ENCODE measurements around the gene B3GAT1.

Gene B3GAT1

DNA sequence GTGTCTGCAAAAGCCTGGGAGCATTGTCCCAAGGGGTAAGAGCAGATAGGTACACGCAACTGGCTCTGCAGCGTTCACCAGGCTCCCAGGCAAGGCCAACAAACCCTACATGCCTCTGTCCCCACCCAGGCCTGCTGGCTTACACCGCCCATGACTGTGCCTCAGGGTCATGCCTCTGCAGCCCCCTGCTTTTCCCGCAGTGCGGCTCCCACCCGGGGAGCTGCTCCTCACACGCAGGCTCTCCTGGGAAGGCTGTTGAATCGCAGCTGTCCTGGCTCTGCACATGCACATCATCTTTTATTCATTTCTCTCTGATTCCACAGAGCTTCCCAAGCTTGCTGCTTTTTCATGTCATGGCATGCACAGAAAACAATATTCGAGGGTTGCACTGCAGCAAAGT is 29.2 kb upstream of the B3GAT1 start:
- no peak for DNase-seq (ENCODE audit: low read depth)

DNA sequence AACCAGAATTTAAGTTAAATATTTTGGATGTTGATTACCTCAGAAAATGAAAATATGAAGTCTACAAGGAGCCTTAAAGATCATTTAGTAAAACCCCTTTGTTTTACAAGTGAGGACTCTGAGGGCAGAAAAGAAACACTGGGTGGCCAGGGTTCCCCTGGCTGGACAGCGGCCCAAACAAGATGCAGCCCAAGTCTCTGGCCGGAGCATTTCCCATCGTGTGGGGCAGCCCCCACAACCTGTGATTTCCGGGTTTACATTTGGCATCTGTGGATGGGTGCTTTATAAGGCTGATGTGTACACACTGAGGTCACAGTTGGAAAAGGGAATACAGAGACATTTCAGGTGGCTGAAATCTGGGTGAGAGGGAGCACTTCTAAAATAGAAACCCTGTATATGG is 28.8 kb upstream of the B3GAT1 start:
- DNase-seq (ENCODE audit: low read depth), result no peak

DNA sequence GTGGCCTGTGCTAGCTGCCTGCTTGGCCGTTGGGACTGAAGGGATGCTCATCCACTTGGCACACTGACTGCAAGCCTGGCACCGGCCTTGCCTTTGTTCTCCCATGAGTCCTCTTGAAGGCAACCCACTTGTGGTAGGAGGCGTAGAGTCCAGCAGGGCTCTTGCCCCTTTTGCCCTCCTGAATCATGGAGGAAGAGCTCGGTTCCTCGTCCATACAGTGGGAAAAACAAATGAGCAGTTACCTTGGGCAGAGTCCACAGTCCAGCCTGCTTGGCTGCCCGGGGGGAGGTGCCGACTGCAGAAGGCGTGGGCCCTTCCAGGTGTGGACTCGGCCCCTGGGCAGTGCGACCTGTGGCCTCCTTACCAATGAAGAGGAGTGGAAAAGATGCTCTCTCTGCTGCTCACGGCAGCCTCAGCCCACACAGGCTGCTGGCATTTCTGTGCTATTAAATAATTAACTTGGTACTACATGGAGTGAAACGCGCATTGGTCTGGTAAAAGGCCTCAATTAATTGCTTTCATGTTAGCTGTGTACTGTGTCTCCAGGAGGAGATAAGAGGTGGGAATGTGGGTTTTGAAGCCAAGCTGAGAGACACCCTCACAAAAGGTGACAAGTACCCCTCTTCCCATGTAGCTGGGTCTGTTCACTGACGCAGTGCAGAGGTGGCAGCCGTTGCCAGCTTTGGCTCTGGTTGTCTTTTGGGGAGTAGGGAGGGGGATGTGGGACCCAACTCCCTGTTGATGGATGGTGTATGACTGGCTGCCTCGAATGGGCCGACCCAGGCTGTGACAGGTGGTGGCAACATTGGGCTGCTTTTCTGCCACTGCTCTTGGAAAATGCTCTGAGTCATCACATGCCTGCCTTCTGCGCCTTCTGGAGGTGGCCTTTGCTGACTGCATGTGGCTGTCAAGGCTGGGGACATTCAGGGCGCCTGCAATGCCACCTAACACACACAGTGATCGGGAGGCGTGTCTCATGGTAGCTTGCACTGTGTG is 26.8 kb upstream of the B3GAT1 start:
- DNase-seq (ENCODE audit: low read depth), result no peak

DNA sequence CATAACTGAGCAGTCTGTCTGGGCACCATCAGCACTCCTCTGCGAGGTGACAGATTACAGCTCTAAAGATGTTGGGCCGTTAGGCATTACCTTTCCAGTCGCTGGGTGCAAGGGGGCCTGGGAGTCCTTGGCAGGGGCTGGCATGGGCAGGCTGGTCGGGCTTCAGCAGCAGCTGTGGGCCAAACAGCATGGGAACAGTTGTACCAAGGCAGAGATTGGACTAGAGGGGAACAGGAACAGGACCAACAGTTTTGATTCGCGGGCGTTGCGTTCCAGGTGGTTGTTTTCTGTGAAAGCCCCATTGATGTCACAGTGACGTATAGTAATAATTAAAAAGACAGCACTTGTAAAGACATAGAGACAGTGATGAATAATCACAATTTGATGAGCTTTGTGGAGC is 25.8 kb upstream of the B3GAT1 start:
- DNase-seq (ENCODE audit: low read depth), result no peak

DNA sequence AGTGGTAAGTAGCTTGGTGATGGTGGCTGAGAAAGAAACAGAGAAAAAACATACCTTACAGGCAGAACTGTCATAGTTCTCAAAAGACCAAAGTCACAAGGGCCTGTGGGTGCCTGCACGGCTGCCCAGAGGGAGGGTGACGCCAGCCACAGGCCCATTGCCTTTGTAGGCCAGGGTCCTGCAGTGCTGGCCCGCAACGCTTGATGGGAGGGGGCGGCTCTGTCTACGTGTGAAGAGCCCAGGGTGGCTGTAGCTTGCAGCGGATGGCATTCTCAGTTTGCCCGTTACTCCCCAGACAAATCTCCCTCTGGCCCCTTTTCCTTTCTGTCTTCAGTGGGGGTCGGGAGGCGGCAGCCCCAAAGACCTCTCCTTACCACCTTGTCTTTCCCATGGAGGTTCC is 24.7 kb upstream of the B3GAT1 start:
- no peak for DNase-seq (ENCODE audit: low read depth)

DNA sequence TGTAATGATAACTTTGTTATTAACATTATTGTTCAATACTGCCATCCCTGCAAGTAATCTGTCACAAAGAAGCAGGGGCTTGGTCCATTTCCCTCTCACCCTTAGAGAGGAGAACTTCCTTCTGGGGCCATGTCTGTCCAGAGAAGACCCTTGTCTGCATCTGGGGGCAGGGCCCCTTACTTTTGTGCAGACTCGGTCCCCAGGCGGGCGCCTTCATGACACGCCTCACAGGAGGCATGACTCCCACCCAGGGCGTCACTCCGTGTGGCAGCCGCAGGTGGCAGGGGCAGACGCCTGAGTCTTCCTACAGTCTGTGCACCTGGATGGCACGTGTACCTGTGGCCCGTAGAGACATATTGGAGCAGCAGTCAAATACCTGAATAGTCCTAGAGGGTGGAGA is 21.8 kb upstream of the B3GAT1 start:
- DNase-seq (ENCODE audit: low read depth), result no peak

DNA sequence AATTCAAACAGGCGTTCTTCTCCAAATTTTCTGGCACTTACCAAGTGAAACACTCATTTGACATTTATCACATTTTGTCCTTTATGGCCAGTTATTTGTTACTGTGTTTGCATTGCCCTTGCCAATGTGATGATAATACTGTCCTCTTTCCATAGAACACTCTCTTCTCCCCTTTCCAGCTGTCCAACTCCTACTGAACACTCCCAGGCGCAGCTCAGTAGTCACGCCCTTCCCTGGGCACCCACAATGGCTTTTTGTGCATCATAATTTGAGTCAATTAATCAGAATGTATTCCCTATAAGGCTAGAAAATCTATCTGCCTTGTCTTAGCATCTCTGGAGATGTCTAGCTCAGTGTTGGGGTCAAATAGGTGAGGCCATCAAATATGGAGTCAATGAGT is 21.2 kb upstream of the B3GAT1 start:
- no peak for DNase-seq (ENCODE audit: low read depth)

DNA sequence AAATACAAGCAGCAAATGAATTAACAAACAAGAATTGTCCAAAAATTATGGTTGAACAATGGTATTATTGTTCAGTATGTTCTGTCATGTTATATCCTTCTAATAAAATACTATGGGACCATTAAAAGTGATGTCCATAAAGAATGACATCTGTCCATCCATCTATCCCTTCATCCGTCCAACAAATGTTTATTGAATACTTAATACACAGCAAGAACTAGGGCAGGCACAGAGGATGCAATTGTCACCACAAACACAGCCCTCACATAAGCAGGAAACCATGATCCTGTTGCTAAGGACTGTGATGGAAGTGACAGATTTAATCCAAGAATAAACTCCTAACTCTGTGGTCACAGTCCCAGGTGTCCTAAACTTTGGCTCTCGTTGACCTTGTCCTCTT is 20.7 kb upstream of the B3GAT1 start:
- DNase-seq (ENCODE audit: low read depth), result no peak

DNA sequence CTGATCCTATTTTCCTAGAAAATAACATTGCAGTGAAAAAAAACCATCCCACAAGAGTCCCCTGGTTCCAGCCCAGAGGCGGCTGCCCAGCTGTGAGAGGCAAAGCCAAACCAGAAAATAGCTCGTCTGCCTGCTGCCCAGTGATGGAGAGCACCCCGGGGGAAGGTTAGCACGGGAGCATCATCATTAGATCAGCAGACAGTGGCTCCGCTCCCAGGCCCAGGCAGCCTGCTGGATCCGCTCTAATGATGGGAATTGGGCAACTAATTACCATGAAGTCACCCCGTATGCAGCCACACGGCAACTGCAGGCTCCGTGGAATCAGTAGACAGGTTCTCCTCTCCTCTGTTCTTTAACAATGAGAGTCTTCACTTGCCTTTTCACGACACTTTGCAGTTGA is 17.1 kb upstream of the B3GAT1 start:
- no peak for DNase-seq (ENCODE audit: low read depth)

DNA sequence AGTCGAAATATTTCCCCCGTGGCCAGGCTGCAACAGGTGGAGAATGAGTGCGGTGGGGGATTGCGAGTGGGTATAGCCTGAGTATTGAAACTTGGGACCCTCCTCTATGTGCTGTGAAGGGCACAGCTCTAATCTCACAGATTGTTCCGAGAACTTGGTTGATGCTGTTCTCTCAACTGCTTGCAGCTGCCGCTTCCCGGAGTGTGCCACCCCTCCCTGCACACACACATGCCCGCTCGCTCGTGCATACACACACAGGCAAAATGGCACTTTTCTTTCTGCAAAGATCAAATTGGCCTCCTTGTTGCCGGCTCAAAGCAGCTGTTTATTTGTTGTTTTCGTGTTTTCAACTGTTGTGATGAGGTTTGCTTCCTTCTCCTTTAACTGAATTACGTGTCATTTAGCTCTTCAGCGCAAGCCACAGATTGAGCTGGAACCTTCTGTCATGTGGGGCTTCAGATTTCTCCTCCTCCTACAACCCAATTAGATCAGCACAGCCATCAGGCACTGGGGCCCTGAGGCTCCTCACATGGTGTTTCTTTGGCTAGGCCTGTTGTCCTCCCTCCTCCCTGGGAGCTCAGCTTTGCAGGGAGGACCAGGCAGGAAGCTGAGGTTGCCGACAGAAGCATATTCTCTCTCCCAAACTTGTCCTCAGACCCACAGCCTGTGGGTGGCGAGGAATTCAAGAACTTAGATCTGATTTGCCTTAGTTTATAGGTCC is 13.9 kb upstream of the B3GAT1 start:
- no peak for DNase-seq (ENCODE audit: low read depth)

DNA sequence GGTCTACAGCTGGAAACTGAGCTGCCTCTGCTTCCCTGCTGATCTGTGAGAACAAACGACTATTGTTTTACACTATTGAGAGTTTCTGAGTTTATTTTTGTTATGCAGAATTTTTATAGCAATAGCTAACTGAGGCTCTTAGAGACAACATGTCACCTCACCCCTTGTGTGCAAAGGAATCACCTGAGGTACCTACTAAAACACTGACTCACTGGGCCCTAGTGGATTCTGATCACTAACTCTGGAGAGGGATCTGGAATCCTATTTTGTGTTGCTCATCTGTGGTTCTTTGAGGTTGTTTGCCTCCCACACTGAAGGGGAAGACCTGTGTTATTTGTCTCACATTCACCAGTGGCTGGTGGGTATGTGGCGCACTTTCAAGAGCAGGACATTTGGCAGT is 13.4 kb upstream of the B3GAT1 start:
- no peak for DNase-seq (ENCODE audit: low read depth)

DNA sequence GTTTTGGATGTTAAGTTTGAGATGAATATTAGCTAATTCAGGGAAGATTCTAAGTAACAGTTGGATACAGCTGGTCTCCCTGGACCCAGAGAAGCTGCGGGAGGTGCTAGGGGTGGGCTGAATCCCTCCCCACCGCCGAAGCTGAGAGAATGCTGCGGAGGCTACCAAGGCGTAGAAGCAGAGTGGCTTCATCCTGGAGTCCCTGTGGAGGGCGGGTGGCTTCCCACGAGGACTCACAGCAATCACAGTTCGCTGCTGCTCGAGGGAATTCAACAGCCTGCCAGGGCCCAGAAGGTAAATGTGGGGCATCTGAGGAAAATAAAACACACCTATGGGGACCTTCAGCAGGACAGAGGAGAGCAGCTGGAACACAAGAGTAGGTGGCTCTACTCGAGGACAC is 11.1 kb upstream of the B3GAT1 start:
- DNase-seq (ENCODE audit: low read depth), result no peak

DNA sequence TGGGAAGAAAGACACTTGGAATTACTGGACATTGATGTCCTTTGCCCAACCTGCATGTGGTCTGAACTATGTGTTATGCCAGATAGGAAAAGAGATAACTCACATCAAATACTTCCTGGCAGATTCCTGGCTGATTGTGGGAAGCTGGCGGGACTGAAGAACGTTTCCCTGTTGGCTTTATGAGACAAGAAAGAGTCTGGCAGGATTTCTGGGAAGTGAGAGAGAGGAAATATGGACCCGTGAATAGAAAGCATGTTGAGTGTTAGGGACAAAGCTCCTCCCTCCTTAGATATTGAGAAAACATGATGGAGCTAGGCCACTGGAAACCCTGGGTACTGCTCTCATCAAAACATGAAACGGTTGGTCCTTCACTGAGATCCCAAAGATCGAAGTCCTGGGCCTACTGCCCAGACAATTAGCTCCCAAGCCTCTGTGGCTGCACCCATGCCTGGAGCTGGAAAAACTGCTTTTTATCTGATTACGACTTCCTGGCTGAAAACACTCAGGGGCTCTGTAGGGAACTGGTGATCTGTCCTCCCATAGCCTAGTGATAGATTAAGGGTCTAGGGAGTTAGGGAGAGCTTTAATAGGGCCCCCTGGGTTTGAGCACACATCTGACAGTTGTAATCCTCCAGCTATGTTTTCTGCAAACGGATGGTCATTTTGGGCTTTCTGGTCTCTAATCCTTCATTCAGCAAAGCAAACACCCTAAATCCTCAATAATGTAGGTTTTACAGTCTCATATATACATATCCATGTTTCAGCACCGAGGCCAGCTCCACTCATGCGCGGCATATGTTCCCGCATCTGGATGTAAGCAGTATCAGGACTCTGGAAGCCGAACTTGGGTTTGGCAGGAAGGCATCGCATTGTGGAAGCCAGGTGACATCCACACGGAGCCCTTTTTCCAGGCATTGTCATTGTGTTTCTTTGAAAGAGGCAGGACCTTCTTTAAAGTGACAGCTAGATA is 6.1 kb upstream of the B3GAT1 start:
- no peak for DNase-seq (ENCODE audit: low read depth)

DNA sequence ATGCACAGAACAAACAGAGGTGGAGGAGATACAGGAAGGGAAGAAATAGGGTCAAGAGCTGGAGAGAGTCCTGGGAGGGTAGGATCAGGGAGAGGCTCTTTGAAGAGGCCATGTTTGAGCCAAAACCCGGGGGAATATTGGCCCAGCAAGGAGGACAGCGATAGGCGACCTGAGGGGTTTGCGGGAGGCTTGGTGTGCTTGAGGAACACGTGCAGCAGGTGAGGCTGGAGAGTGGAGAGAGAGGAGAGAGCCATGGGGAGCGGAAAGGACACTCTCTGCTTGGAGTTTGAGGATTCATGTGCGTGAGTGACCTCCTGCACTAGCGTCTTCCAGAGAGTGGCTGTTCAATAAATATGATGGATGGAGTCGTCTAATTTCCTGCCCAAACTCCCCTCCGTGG is 4.7 kb upstream of the B3GAT1 start:
- no peak for DNase-seq (ENCODE audit: low read depth)

DNA sequence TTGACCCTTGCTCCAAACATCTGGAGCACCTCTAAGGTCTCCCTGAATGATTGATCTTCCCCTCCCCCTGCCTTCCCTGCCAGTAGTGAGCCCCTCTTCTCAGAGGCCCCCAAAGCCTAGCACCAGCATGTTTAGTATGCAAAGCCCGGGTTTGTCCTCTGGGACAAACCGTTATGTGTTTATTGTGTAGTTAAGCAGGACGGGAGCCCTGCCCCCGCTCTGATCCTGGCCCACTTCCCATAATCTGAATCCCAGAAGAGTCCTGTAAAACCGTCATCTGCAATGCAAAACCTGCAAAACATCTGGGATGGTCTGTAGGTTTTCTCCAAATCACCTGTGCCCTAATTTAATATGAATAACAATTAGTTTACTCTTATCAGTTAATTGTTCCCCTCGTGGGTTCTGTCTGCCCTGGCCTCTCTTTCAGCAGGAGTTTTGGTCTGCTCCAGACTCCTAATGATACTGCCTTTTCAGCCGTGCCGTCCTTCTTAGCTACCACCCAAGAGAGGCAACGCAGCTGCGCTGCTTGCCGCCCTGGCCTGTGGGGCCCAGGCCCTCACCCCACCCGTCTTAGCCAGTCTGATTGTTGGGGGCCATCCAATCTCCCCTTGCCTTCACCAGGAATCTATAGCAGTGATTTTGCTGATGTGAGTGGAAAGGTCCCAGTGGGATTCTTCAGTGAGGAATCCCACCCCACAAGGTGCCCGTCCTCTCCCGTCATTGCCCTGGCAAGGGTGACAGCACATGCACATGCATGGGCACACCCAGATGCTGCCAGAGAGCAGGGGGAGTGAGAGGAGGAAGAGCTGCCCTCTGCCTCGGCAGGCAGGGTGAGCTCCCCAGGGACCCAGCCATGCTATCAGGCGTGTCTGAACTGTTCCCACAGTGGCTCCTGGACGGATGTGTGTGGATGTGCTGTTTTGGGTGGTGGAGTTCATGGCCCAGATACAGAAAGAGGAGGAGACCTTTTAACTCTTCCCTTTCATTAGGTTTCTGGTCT is 3.0 kb upstream of the B3GAT1 start:
- DNase-seq (ENCODE audit: low read depth), result no peak

DNA sequence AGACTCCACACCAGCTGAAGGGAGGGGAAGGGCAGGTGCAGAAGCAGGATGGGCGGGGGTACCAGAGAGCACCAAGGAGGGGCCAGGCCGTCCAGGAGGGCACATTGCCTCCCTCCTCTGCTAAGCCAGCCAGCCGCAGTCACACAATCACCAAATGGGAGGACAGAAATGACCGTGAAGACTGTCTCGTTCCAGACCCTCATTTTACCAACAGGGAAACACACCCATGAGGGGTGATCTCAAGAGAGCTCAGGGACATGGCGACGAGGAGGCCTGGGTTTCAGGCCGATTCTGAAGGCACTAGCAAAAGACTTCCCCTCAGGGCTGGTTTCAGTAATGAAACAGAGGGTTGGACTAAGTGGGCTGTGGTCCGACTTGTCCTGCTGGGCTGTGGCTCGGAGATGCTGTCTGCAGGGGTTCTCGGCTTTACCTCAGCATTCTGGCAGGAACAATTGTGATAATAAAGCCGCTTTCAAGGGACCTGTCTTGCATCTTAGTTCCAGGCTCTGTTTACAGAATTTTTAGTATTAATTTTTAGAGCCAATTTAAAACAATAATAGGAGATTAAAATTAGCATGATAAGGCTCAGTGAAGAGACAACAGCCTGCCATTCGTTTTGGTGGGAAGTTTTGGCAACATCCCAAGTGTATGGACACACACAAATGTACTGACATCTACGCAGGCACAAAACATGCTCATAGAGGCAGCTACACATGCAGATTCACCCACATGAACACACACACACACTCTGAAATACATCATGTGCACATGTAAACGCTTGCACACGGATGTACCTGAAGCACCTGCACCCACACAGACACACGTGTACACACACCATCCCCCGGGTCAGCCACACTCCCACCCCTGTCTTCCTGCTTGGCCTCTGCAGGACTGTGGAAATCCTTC is 2.0 kb upstream of the B3GAT1 start:
- DNase-seq (ENCODE audit: low read depth), result no peak

DNA sequence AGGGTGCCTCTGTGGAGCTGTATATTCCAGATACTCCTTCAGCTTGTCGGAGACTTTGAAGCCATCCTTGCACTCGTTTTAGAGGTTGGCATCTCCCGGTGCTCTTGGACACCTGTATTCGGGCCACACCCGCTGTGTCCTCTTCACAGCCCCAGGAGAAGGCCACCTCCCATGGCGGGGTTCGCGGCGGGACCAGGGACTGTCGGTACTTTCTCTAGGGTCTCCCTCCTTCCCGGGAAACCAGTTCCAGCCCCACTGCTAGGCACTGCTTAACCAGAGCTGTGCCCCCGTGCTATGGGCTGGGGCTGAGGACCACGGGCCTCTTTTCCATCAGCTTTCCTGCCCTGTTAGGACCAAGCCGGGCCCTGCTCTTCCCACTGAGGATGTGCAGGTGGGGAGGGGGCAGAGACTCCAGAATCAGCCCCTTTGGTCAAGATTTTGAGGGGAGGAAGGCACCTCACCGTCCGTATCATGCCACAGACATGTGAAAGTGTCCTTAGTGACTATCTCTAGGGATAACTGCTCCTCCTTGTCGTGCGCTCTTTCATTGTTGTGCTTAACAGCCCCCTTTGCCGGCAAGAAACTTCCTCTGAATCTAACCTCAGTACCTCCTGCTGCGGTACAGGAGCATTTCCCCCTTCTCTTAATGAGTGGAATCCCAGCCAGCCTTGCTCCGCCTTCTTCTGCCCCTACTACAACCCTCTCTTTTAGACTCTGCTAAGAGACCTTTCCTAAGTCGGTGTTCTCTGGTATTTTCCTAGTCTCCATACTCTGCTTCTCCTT is 1.2 kb upstream of the B3GAT1 start:
- DNase-seq (ENCODE audit: low read depth), result no peak

DNA sequence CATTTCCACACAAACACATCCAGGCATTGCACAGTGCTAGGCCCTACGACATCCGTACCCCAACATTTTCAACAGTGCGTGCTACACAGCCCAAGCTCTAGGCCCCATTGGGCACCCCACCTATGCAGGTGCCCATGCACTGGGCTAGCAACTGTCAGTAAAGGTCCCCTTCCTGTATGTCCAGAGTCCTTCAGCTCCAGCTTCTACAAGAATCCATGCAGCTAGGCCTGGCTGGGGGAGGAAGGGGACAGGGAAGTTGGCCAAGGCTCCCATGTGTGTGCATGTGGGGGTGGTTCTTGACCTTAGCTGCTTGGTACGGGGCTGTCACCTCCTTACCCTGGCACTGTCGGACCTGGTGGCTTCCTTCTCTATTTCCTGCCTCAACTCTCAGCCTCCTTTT is 1.3 kb downstream of the B3GAT1 start:
- DNase-seq (ENCODE audit: low read depth), result no peak

All from stimulated activated CD8-positive, alpha-beta memory T cell treated with anti-CD3 and anti-CD28 coated beads, Interleukin-12 subunit alpha, Interleukin-12 subunit beta, amount 100 ng/mL, for 1 hour (primary cell).